K562 (cell line): ENCODE results near the gene RAB32. TPM values are rescaled to one million over a fixed set of nuclear protein-coding genes. Genes with fewer than 3 reads are reported as not detected.
A peak's percentile ranks its signal among the peaks of the same experiment; 100 is the strongest.

Experiments used
- ETV5 ChIP-seq: sonication (generic); formaldehyde crosslinking; IDR thresholded peaks from 2 replicates; pipeline ENCODE4 v1.4.0; 2020; ENCODE audit warnings: low read depth, mild to moderate bottlenecking, missing genetic modification reagents
- FIP1L1 ChIP-seq: fragments of 200-400 bp; formaldehyde crosslinking; IDR thresholded peaks from 2 replicates; pipeline ENCODE4 v1.6.1; 2018; ENCODE audit warnings: mild to moderate bottlenecking, low read depth, low read length; ENCODE audit not compliant: poor library complexity, severe bottlenecking
- GTF2E2 ChIP-seq: fragments of 200-800 bp; sonication (Bioruptor generic); IDR thresholded peaks from 2 replicates; pipeline ENCODE4 v1.6.1; 2016; ENCODE audit warnings: missing genetic modification characterization, missing compliant biosample characterization
- HMGXB4 ChIP-seq: sonication (generic); formaldehyde crosslinking; IDR thresholded peaks from 2 replicates; pipeline ENCODE4 v1.8.1; 2023; ENCODE audit warnings: mild to moderate bottlenecking, missing genetic modification reagents
- L3MBTL2 ChIP-seq: fragments of 450-650 bp; IDR thresholded peaks from 2 replicates; pipeline ENCODE4 v1.6.1; 2016; ENCODE audit warnings: mild to moderate bottlenecking, moderate library complexity
- MAZ ChIP-seq, 2 experiments: fragments of 450-650 bp in 1 of 2; sonication (generic) in 1 of 2; formaldehyde crosslinking; IDR thresholded peaks in 1 of 2; conservative IDR thresholded peaks in 1 of 2; 2 replicates each; pipeline versions ENCODE4 v1.4.0 to v1.5.0; 2020; ENCODE audit warnings: mild to moderate bottlenecking in 1 of 2, missing genetic modification reagents in 1 of 2
- THAP7 ChIP-seq: fragments of 250-450 bp; sonication (Bioruptor Pico); IDR thresholded peaks from 2 replicates; pipeline ENCODE4 v1.5.0; 2021
- ZBTB17 ChIP-seq: fragments of 450-650 bp; formaldehyde crosslinking; IDR thresholded peaks from 2 replicates; pipeline ENCODE4 v1.4.0; 2020; ENCODE audit warnings: mild to moderate bottlenecking
- ZNF75A ChIP-seq: fragments of 450-650 bp; formaldehyde crosslinking; IDR thresholded peaks from 2 replicates; pipeline ENCODE4 v1.4.0; 2020; ENCODE audit warnings: mild to moderate bottlenecking
- polyA plus RNA-seq, 8 experiments: library from polyadenylated mRNA; depleted of rRNA in 4 of 8; stranded (reverse) in 5 of 8; unstranded in 3 of 8; fragments of >200 nt; fragmentation: Nextera tagmentation in 2 of 8; fragmentation: Illumina TruSeq in 1 of 8; extraction: Ambion mirVana in 2 of 8; extraction: Trizol in 1 of 8; gene quantifications; 2 replicates each; pipeline versions ENCODE4 v1.2.1 to v1.2.3, GENCODE V29; 2011 to 2014; ENCODE audit warnings: inconsistent platforms in 1 of 8, missing spikeins in 1 of 8
- total RNA-seq, 7 experiments: library from RNA; depleted of rRNA in 6 of 7; stranded (reverse); fragments of >200 nt in 6 of 7; fragmentation: Illumina TruSeq in 2 of 7; extraction: Trizol in 2 of 7; gene quantifications; 2 replicates each; pipeline versions ENCODE4 v1.2.1 to v1.2.3, GENCODE V29; 2011 to 2021; ENCODE audit warnings: low replicate concordance in 1 of 7

The RAB32 gene
- total and polyA plus RNA-seq, 9 of the 15 experiments (the other 6 are each of a cell fraction or from before 2014, with no cell fraction given) = 2.5 to 16.6 (median 11.0) TPM

- TF ChIP-seq HMGXB4 (CRISPR knock-in tag) = no peak
- TF ChIP-seq ZNF75A (CRISPR knock-in tag) = peak; percentile 87
- no peak for TF ChIP-seq ZBTB17 (CRISPR knock-in tag)
- TF ChIP-seq FIP1L1 = no peak
- no peak for TF ChIP-seq GTF2E2
- TF ChIP-seq ETV5 = 0 out of 2 replicates have a peak, but pooled peaks have one; percentile 11
- peak; percentile 67; the same call in 1 of the 2 replicates for TF ChIP-seq THAP7 (CRISPR knock-in tag)
- TF ChIP-seq MAZ (CRISPR knock-in tag; conservative IDR thresholded peaks at IDR 0.05 in 1 of 2, IDR thresholded peaks at IDR 0.05 in 1 of 2) = 0 out of 4 replicates have a peak, but pooled peaks of 1 of the 2 experiments have one; percentile 33
- TF ChIP-seq L3MBTL2 = peak; percentile 74; the same call in 1 of the 2 replicates
Observed at GRCh38 chr6:146543940-146544615, 445 bp downstream of the RAB32 start (continued).
